Right lobe of liver (tissue), 6 donors: ENCODE measurements around the gene PHF1. TPM values are rescaled to one million over a fixed set of nuclear protein-coding genes. Genes with fewer than 3 reads are reported as not detected.

Source experiments
- ATAC-seq, 4 donors: fragments of 200-7000 bp; cut with Tn5 transposase; one replicate each; pipeline ENCODE4 v1.9.1; 2020; ENCODE audit warnings: mild to moderate bottlenecking in 4 of 4, moderate library complexity in 4 of 4
- DNase-seq, 3 donors: peaks; one replicate each; pipeline ENCODE4 v3.0.0-alpha.2; 2020
- H3K27ac ChIP-seq, 3 donors: fragments of 200-600 bp; one replicate each; pipeline ENCODE4 v1.8.0; 2022
- H3K27me3 ChIP-seq, 2 donors: fragments of 200-600 bp; one replicate each; pipeline ENCODE4 v1.8.0; 2022
- H3K36me3 ChIP-seq, 4 donors: fragments of 200-600 bp; sonication (generic) in 1 of 4; one replicate each; pipeline versions ENCODE4 v1.5.1 to v1.8.0; 2017 to 2022; ENCODE audit warnings: control low read depth in 1 of 4
- H3K4me1 ChIP-seq, 4 donors: fragments of 200-600 bp; sonication (generic) in 1 of 4; one replicate each; pipeline versions ENCODE4 v1.5.1 to v1.8.0; 2017 to 2022; ENCODE audit warnings: control low read depth in 1 of 4
- H3K4me3 ChIP-seq, 3 donors: fragments of 200-600 bp; one replicate each; pipeline ENCODE4 v1.8.0; 2022
- H3K9me3 ChIP-seq, 4 donors: fragments of 200-600 bp; sonication (generic) in 1 of 4; one replicate each; pipeline versions ENCODE4 v1.5.1 to v1.8.0; 2017 to 2022; ENCODE audit warnings: control low read depth in 1 of 4
- POLR2A ChIP-seq: fragments of 450-650 bp; IDR thresholded peaks from one replicate; pipeline ENCODE4 v1.6.1; 2017; ENCODE audit warnings: antibody characterized with exemption, mild to moderate bottlenecking
- WGBS: methylation state at CpG from one replicate; pipeline ENCODE4 v1.1.6; 2018; ENCODE audit warnings: low coverage, low lambda C conversion rate; ENCODE audit not compliant: insufficient coverage; ENCODE audit errors: missing lambda C conversion rate; 5-methylcytosine and 5-hydroxymethylcytosine counted together
- intact Hi-C, 2 donors: fragments of 100-400 bp; cut with DNase I; formaldehyde crosslinking; loops; one replicate each; pipeline versions ENCODE4 v1.11.2 to v1.14.1; 2022
- total RNA-seq, 6 experiments: library from RNA; depleted of rRNA in 2 of 6; stranded (reverse); fragments of >200 nt in 2 of 6; fragmentation: NEBNext Ultra II Directional in 3 of 6; extraction: Animal tissue kit (Norgen Biotek cat#: 25700) in 3 of 6; gene quantifications; one replicate each; pipeline versions ENCODE4 v1.1.0 to v1.2.4, GENCODE V29; 2016 to 2023
- TF ChIP-seq, protein P1 (sequence below), 4 donors: fragments of 200-600 bp in 3 of 4; fragments of 450-650 bp in 1 of 4; IDR thresholded peaks; one replicate each; pipeline versions ENCODE4 v1.5.1 to v1.8.0; 2016 to 2022; ENCODE audit warnings: antibody characterized with exemption in 4 of 4, mild to moderate bottlenecking in 2 of 4
- donor health status: DM: no; HTN: yes; CAD: no.
- donor health status: DM: no; HTN: no; CAD: no.
- donor health status: DM: no; HTN: no; CAD: no.
- donor health status: DM: no; HTN: yes; CAD: no.
- donor health status: DM: no; HTN: yes; CAD: no.

PHF1 gene
- total RNA-seq, 6 experiments from 2014 or later = 14.7 to 21.3 (median 18.3) TPM

- no peaks in the 10 kb centered on the region for H3K4me1 ChIP-seq
- 100% methylated on average over 3 of the region's 3 CpGs for WGBS
- no peak for ATAC-seq
- DNase-seq = no peak
- no peaks in the 10 kb centered on the region for H3K36me3 ChIP-seq
- no peak overlapping the region for H3K27ac ChIP-seq
- TF ChIP-seq, protein P1, sequence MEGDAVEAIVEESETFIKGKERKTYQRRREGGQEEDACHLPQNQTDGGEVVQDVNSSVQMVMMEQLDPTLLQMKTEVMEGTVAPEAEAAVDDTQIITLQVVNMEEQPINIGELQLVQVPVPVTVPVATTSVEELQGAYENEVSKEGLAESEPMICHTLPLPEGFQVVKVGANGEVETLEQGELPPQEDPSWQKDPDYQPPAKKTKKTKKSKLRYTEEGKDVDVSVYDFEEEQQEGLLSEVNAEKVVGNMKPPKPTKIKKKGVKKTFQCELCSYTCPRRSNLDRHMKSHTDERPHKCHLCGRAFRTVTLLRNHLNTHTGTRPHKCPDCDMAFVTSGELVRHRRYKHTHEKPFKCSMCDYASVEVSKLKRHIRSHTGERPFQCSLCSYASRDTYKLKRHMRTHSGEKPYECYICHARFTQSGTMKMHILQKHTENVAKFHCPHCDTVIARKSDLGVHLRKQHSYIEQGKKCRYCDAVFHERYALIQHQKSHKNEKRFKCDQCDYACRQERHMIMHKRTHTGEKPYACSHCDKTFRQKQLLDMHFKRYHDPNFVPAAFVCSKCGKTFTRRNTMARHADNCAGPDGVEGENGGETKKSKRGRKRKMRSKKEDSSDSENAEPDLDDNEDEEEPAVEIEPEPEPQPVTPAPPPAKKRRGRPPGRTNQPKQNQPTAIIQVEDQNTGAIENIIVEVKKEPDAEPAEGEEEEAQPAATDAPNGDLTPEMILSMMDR (IDR thresholded peaks at IDR 0.05) = no peak
- no peak for TF ChIP-seq POLR2A
- H3K9me3 ChIP-seq = no peaks in the 10 kb centered on the region
- intact Hi-C loops = no loop called here
- no peaks in the 10 kb centered on the region for H3K27me3 ChIP-seq
- no peak overlapping the region for H3K4me3 ChIP-seq
Measured at GRCh38 chr6:33438978-33439594, 28.3 kb downstream of the PHF1 start.

DNA sequence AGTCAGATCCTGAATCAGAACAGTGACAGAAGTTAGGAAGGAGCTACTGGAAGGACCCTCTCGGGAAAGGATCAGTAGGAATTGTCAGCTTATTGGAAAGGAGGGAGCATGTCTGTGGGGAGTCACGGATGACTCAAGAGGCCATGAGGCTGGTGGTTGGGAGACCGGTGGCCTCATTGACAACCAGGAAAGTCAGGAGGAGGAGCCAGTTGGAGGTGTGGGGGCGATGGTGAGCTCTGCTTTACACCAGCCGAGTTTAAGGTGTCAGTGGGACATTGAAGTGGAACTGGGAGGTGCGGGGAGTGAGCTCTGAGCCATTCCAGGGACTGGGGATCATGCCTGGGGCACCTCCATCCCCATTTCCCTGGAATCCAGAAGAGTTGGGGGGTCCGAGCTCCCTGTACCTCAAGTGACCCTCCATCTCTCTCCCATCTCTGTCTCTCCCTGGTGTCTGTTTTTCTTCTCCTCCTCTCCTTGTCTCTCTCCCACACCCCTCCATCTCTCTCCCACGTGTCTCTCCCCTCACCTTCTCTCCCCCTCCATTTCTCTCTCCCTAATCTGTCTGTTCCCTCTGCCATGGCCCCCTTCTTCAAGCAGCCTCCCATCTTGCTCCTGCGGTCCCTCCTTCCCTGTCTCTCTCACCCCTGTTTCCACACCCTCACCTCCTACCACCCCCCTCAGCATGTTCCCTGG lies 29.3 kb downstream of the PHF1 start:
- 86% methylated on average over 4 of the region's 9 CpGs for WGBS
- TF ChIP-seq, protein P1 (IDR thresholded peaks at IDR 0.05) = no peak
- no peak for TF ChIP-seq POLR2A
- Histone ChIP-seq H3K27me3 (no peaks in the 10 kb centered on the region), H3K9me3 (no peaks in the 10 kb centered on the region), H3K4me1 (no peaks in the 10 kb centered on the region), H3K36me3 (no peaks in the 10 kb centered on the region), H3K27ac (no peak overlapping the region), H3K4me3 (no peak overlapping the region)
- ATAC-seq (no peak), DNase-seq (no peak)
- intact Hi-C loops = no loop called here

DNA sequence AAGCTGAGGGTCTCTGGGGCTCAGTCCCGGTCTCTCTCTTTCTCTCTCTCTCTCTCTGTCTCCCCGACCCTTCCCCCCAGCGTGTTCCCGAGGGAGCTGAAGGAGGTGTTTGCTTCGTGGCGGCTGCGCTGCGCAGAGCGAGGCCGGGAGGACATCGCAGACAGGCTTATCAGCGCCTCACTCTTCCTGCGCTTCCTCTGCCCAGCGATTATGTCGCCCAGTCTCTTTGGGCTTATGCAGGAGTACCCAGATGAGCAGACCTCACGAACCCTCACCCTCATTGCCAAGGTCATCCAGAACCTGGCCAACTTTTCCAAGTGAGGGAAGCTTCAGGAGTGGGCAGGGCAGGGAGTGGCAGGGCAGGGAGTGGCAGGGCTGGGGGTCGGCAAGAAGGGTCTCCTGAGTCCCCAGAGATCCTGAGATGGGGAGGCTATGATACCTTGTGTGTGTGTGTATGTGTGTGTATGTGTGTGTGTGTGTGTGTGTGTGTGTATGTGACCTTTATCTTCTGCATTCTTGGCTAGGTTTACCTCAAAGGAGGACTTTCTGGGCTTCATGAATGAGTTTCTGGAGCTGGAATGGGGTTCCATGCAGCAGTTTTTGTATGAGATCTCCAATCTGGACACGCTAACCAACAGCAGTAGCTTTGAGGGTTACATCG lies 30.0 kb downstream of the PHF1 start:
- H3K4me3 ChIP-seq = no peak overlapping the region
- H3K36me3 ChIP-seq = no peaks in the 10 kb centered on the region
- peak in 3 of 4 donors; percentile 31 to 46 (median 40) for ATAC-seq
- no peaks in the 10 kb centered on the region for H3K27me3 ChIP-seq
- intact Hi-C loops = no loop called here
- no peak for DNase-seq
- TF ChIP-seq, protein P1 (IDR thresholded peaks at IDR 0.05) = no peak
- no peak for TF ChIP-seq POLR2A
- no peaks in the 10 kb centered on the region for H3K4me1 ChIP-seq
- WGBS = 52% methylated on average over 15 of the region's 19 CpGs
- no peaks in the 10 kb centered on the region for H3K9me3 ChIP-seq
- H3K27ac ChIP-seq = no peak overlapping the region

DNA sequence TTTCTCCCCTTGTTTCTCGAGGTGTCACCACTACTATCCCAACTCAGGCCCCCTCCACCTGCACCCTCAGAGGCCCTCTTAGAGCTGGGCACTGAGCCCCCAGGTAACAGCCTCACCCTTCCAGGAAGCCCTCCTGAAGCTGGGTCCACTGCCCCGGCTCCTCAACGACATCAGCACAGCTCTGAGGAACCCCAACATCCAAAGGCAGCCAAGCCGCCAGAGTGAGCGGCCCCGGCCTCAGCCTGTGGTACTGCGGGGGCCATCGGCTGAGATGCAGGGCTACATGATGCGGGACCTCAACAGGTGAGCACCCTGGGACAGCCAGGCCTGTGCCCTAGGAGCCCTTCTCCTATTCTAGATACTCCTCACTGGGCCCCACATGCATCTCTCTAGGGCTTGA lies 30.6 kb downstream of the PHF1 start:
- TF ChIP-seq, protein P1 (IDR thresholded peaks at IDR 0.05) = no peak
- TF ChIP-seq POLR2A = no peak
- WGBS = 100% methylated on average over 3 of the region's 9 CpGs
- ATAC-seq (no peak), DNase-seq (no peak)
- Histone ChIP-seq H3K27me3 (no peaks in the 10 kb centered on the region), H3K4me1 (no peaks in the 10 kb centered on the region), H3K36me3 (no peaks in the 10 kb centered on the region), H3K9me3 (no peaks in the 10 kb centered on the region), H3K4me3 (no peak overlapping the region), H3K27ac (no peak overlapping the region)
- intact Hi-C loops = no loop called here
